HUES64 (cell line): ENCODE data around the gene COL13A1.

Experiments used
- H3K27ac ChIP-seq: 2 replicates; pipeline ENCODE4 v1.7.0; 2013; ENCODE audit warnings: low read depth, low read length, inconsistent platforms
- H3K27me3 ChIP-seq: 2 replicates; pipeline ENCODE4 v1.6.1; 2013; ENCODE audit warnings: mild to moderate bottlenecking, low read length; ENCODE audit not compliant: insufficient read depth
- H3K36me3 ChIP-seq: 2 replicates; pipeline ENCODE4 v1.6.1; 2013; ENCODE audit warnings: mild to moderate bottlenecking, low read length; ENCODE audit not compliant: insufficient read depth
- H3K4me1 ChIP-seq: 2 replicates; pipeline ENCODE4 v1.6.1; 2013; ENCODE audit warnings: mild to moderate bottlenecking, low read length, moderate library complexity; ENCODE audit not compliant: insufficient read depth
- H3K4me3 ChIP-seq: 2 replicates; pipeline ENCODE4 v1.5.1; 2013; ENCODE audit warnings: mild to moderate bottlenecking, low read length, moderate library complexity
- H3K9ac ChIP-seq: 2 replicates; pipeline ENCODE4 v1.6.1; 2013; ENCODE audit warnings: mild to moderate bottlenecking, low read depth, low read length
- H3K9me3 ChIP-seq: 2 replicates; pipeline ENCODE4 v1.6.1; 2013; ENCODE audit warnings: low read depth, low read length; ENCODE audit not compliant: insufficient read depth
- WGBS: fragments of 150-250, 120-280 bp; methylation state at CpG from one replicate; pipeline ENCODE4 v1.1.7; 2013; ENCODE audit warnings: missing lambda C conversion rate; 5-methylcytosine and 5-hydroxymethylcytosine counted together

COL13A1 gene

DNA sequence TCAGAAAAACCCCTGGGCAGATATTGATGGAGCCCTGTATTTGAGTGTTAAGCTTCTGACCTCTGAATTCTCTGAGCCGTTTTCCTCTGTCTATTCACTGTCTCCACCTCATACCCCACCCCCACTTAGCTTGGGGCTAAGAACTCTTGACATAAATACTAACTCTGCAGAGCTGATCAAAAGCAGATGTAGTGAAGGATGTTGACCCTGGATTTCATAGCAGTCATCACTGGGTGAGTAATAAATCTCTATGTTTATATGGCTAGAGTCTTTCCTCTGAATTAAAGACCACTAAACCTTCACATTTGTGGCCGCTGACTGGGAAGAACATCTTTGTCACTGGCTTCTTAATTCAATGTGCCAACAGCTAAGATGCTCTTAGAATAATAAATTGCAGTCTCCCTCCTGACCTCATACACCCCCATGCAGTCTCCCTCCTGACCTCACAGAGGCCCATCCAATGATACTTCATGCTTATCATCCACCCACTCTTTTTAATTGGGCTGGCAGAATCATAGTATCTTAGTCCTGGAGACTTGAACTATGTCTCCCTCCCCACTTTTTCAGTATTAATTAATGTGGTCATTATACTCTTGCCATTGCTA, 172.9 kb downstream of the COL13A1 start:
- no peak overlapping the region for H3K4me3 ChIP-seq
- no peak overlapping the region for H3K27ac ChIP-seq
- H3K9me3 ChIP-seq: no peaks in the 10 kb centered on the region
- H3K9ac ChIP-seq: no peak overlapping the region
- no peaks in the 10 kb centered on the region for H3K36me3 ChIP-seq
- H3K27me3 ChIP-seq: no peaks in the 10 kb centered on the region
- 87% methylated on average over 2 of the region's 2 CpGs for WGBS
- H3K4me1 ChIP-seq: 0 out of 2 replicates have a peak, but pooled peaks cover 5% of the 10 kb centered on the region

DNA sequence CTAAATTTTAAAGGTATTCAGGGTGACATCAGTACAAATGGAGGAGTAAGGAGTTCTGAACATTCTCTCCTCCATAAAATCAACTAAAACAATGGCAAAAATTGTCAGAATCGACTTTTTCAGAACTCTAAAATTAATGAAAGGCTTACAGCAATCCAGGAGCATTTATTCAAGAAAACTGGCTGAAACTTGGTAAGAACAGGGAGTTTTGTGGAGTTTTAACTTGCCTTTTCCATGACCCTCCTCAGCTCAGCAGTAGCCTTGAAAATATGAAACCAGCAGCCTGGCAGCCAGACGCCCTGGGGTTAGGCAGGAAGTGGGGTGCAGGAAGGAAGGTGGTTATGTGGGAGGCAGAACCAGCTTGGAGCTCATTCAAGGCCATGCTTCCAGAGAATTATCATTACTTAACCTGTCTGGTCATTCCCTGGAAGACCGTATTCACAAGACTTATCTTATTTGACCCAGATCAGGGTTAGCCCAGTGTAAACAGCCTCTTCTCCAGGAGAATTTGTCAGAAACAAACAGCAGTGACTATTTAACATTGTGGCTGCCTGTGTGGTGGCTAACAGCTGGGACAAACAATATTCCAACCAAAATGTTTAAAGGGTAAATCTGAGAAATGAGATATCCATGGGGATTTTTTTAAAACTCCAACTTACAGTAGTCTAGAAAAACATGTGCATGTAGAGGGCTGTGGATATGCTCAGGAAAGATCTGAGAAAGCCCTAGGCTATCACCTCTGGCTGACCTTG, 175.3 kb downstream of the COL13A1 start:
- H3K36me3 ChIP-seq: no peaks in the 10 kb centered on the region
- H3K4me3 ChIP-seq: no peak overlapping the region
- no peaks in the 10 kb centered on the region for H3K27me3 ChIP-seq
- H3K9ac ChIP-seq: no peak overlapping the region
- no peak overlapping the region for H3K27ac ChIP-seq
- WGBS: 93% methylated on average over 3 of the region's 3 CpGs
- 0 out of 2 replicates have a peak, but pooled peaks cover 3% of the 10 kb centered on the region for H3K4me1 ChIP-seq
- 0 out of 2 replicates have a peak, but pooled peaks cover 4% of the 10 kb centered on the region for H3K9me3 ChIP-seq

DNA sequence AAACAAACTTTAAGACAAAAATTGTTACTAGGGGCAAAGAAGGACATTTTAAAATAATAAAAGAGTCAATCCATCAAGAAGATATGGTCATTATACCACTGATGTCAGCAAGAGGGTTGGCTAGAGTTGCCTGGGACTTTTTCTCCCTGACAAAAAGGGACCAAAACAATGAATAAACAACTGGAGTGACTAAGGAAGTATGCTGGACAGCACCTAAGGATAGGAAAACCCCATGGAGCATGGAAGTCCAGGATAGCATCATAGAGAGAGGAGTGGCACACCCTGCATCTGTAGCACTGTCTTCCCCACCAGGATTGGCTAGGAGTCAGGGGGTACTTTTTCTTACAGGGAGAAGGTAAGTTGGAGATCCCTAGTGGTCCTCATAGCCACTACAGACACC, 177.5 kb downstream of the COL13A1 start:
- no peaks in the 10 kb centered on the region for H3K4me1 ChIP-seq
- no peak overlapping the region for H3K4me3 ChIP-seq
- H3K27ac ChIP-seq: no peak overlapping the region
- H3K36me3 ChIP-seq: no peaks in the 10 kb centered on the region
- H3K9me3 ChIP-seq: 0 out of 2 replicates have a peak, but pooled peaks cover 4% of the 10 kb centered on the region
- no peaks in the 10 kb centered on the region for H3K27me3 ChIP-seq
- no peak overlapping the region for H3K9ac ChIP-seq

DNA sequence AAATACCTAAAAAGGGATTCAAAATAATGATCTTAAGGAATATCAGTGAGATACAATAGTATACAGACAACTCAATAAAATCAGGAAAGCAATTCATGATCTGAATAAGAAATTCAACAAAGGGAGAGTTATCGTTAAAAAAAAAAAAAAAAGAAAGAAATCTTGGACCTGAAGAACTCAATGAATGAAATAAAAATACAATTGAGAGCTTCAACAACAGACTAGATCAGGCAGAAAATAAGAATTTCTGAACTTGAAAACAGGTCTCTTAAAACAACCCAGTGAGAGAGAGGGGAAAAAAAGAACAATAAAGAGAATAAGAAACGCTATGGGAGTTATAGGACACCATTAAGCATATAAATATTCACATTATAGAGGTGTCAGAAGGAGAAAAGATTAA, 179.0 kb downstream of the COL13A1 start:
- Histone ChIP-seq H3K9me3 (0 out of 2 replicates have a peak, but pooled peaks cover 4% of the 10 kb centered on the region), H3K27me3 (no peaks in the 10 kb centered on the region), H3K4me3 (no peak overlapping the region), H3K36me3 (no peaks in the 10 kb centered on the region), H3K4me1 (no peaks in the 10 kb centered on the region), H3K27ac (no peak overlapping the region), H3K9ac (no peak overlapping the region)
- WGBS: 100% methylated on average over 1 of the region's 2 CpGs

DNA sequence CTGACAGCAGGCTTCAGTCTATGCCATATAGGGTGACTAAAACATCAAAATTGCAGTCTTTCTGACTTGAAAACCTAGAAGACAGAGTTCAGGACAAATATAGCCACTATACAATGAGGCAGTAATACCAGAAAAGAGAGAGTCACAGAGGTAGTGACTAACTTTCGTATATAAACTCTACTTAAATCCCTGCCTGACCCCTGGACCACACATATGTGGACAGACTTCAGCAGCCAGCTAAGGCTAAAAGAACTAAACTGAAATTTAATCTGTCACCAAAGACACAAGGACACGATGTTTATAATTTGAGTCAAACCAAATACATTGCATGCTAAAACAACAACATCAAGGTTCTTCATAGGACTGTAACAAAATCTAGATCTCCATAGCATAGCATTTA, 186.4 kb downstream of the COL13A1 start:
- no peaks in the 10 kb centered on the region for H3K9me3 ChIP-seq
- 92% methylated on average over 2 of the region's 2 CpGs for WGBS
- H3K4me1 ChIP-seq: no peaks in the 10 kb centered on the region
- H3K9ac ChIP-seq: no peak overlapping the region
- no peak overlapping the region for H3K27ac ChIP-seq
- no peaks in the 10 kb centered on the region for H3K36me3 ChIP-seq
- H3K4me3 ChIP-seq: no peak overlapping the region
- H3K27me3 ChIP-seq: peaks cover 8% of the 10 kb centered on the region; the same call in 1 of the 2 replicates

DNA sequence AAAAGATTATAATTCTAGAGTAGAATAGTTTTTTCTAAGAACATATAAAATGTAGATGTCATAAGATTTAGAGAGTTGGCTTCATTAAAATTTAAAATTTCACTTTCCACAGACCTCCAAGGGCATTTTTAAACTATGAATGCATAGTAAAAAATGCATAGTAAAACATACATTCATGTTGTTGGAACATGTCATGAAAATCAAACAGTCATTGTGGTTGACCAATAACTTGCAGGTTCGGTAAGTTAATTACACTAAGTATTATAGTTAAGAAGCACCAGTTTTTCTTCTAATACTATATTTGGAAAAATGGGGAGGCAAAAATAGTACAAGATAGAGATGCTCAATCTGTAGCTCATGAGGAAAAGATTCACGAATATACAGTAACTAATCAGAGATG, 189.4 kb downstream of the COL13A1 start:
- Histone ChIP-seq H3K9me3 (peaks cover 3% of the 10 kb centered on the region; the same call in 1 of the 2 replicates), H3K4me1 (no peaks in the 10 kb centered on the region), H3K36me3 (no peaks in the 10 kb centered on the region), H3K9ac (no peak overlapping the region), H3K27ac (no peak overlapping the region), H3K4me3 (no peak overlapping the region), H3K27me3 (peaks cover 8% of the 10 kb centered on the region; the same call in 1 of the 2 replicates)
- WGBS: 91% methylated on average over 1 of the region's 2 CpGs

DNA sequence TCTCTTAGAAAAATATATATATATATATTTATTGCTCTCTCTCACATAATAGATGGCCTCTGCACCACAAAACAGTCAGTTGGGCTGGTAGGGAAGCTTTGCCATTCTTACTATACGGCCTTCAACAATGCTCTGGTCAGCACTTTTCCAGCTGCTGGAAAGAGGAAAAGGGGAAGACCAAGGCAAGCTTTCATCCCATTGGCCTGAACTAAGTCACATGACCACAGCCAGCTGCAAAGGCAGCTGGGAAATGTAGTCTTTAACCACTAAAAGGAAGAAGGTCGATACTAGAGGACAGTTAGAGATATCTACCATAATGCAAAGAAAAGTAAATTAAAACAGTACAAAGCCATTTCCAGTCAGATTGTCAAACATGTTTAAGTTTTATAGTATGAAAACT, 192.6 kb downstream of the COL13A1 start:
- Histone ChIP-seq H3K9ac (no peak overlapping the region), H3K36me3 (no peaks in the 10 kb centered on the region), H3K4me1 (no peaks in the 10 kb centered on the region), H3K27me3 (no peaks in the 10 kb centered on the region), H3K27ac (no peak overlapping the region), H3K9me3 (peaks cover 3% of the 10 kb centered on the region; the same call in 1 of the 2 replicates), H3K4me3 (no peak overlapping the region)
- 87% methylated on average over 1 of the region's 2 CpGs for WGBS

DNA sequence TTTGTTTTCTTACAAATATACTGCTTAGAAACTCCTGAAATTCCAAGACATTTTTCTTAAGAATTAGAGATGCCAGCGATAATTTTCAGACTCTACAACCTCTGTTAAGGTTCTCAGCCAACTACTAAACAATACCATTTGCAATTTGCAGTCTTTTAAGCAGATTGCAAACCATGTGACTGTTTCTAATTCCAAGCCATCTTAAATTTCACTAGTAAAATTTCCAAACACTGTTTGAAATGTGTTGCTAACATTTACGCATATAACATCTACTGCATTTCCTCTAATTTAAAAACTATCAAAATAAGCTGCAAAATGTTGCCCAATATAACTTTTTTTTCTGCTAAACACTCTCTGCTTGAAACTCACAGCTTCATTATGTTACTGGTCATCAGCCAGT, 194.9 kb downstream of the COL13A1 start:
- Histone ChIP-seq H3K9ac (no peak overlapping the region), H3K27ac (no peak overlapping the region), H3K4me1 (no peaks in the 10 kb centered on the region), H3K4me3 (no peak overlapping the region), H3K9me3 (peaks cover 3% of the 10 kb centered on the region; the same call in 1 of the 2 replicates), H3K27me3 (no peaks in the 10 kb centered on the region), H3K36me3 (no peaks in the 10 kb centered on the region)
- 96% methylated on average over 2 of the region's 2 CpGs for WGBS

DNA sequence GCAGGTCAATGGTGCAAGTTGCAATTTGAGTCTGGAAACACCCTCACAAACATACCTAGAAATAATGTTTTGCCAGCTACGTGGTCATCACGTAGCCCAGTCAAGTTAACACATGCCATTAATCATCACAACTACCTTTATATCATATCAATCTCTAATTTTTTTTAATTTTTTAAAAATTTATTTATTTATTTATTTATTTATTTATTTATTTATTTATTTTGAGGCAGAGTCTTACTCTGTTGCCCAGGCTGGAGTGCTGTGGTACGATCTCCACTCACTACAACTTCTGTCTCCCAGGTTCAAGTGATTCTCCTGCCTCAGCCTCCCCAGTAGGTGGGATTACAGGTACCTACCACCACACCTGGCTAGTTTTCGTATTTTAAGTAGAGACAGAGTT, 198.6 kb downstream of the COL13A1 start:
- 89% methylated on average over 4 of the region's 4 CpGs for WGBS
- H3K36me3 ChIP-seq: no peaks in the 10 kb centered on the region
- no peak overlapping the region for H3K27ac ChIP-seq
- H3K27me3 ChIP-seq: no peaks in the 10 kb centered on the region
- no peaks in the 10 kb centered on the region for H3K4me1 ChIP-seq
- no peak overlapping the region for H3K4me3 ChIP-seq
- no peaks in the 10 kb centered on the region for H3K9me3 ChIP-seq
- no peak overlapping the region for H3K9ac ChIP-seq

DNA sequence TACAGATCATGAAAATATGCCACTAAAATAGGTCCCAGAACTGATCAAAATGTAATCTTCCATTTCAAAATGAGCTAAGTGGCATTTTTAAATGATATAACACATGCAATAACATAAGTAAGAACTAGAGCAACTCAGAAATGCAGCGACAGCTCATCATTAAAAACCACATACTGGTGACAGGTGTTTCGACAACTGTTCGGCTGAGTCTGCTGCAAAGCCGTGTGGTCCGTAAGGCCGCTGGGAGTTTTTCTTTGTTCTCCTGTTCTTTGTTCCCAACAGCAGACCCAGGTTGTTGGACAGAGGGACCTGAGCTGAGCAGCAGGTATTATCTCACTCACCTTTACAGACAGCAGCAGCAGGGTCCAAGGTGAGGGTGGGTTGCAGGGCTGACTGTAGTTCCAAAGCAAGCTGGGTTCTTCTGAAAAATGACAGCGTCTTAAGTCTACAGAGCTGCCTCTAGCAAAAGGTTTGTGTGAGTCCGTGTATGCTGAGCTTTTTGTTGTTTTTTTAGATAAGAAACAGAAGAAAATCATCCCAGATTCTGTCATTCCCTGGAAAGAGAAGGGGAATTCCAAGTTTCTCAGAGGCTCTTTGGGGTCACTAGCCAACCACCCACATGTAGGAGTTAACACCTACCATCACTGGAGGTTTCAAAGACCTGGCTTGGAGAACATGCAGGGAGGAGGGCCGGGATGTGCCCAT, 205.6 kb downstream of the COL13A1 start:
- Histone ChIP-seq H3K4me3 (no peak overlapping the region), H3K9me3 (no peaks in the 10 kb centered on the region), H3K27me3 (0 out of 2 replicates have a peak, but pooled peaks cover 2% of the 10 kb centered on the region), H3K4me1 (no peaks in the 10 kb centered on the region), H3K36me3 (no peaks in the 10 kb centered on the region), H3K9ac (no peak overlapping the region), H3K27ac (no peak overlapping the region)
- WGBS: 90% methylated on average over 9 of the region's 9 CpGs
